Liver (tissue), 9 donors: ENCODE measurements around the gene PABPC1L. TPM values are rescaled to one million over a fixed set of nuclear protein-coding genes. Genes with fewer than 3 reads are reported as not detected.

Experiments
- DNase-seq: peaks from one replicate; pipeline ENCODE4 v3.0.0-alpha.2; 2017; ENCODE audit warnings: low spot score
- H3K27ac ChIP-seq, 2 donors: one replicate each; pipeline ENCODE4 v1.7.0; 2013; ENCODE audit warnings: inconsistent platforms in 2 of 2, low read length in 2 of 2, control low read depth in 1 of 2, low read depth in 1 of 2, mild to moderate bottlenecking in 1 of 2
- H3K27me3 ChIP-seq, 4 donors: one replicate each; pipeline versions ENCODE4 v1.6.1 to v1.7.0; 2013; ENCODE audit warnings: low read length in 3 of 4, inconsistent platforms in 1 of 4, mild to moderate bottlenecking in 1 of 4, moderate library complexity in 1 of 4; ENCODE audit not compliant: control insufficient read depth in 4 of 4, insufficient read depth in 4 of 4
- H3K36me3 ChIP-seq, 4 donors: one replicate each; pipeline versions ENCODE4 v1.6.1 to v1.7.0; 2013; ENCODE audit warnings: low read length in 3 of 4, mild to moderate bottlenecking in 3 of 4, low read depth in 1 of 4, moderate library complexity in 1 of 4; ENCODE audit not compliant: control insufficient read depth in 4 of 4, insufficient read depth in 3 of 4
- H3K4me1 ChIP-seq, 4 donors: one replicate each; pipeline versions ENCODE4 v1.6.1 to v1.7.0; 2013; ENCODE audit warnings: low read length in 3 of 4, mild to moderate bottlenecking in 3 of 4, moderate library complexity in 1 of 4; ENCODE audit not compliant: control insufficient read depth in 4 of 4, insufficient read depth in 4 of 4
- H3K4me3 ChIP-seq, 3 donors: one replicate each; pipeline versions ENCODE4 v1.6.1 to v1.7.0; 2013; ENCODE audit warnings: low read length in 3 of 3, control low read depth in 1 of 3, low read depth in 1 of 3, mild to moderate bottlenecking in 1 of 3
- H3K9ac ChIP-seq, 2 donors: one replicate each; pipeline ENCODE4 v1.7.0; 2013; ENCODE audit warnings: low read length in 2 of 2, mild to moderate bottlenecking in 2 of 2, moderate library complexity in 2 of 2, control low read depth in 1 of 2, low read depth in 1 of 2
- H3K9me3 ChIP-seq, 4 donors: one replicate each; pipeline versions ENCODE4 v1.6.1 to v1.7.0; 2013; ENCODE audit warnings: low read length in 3 of 4; ENCODE audit not compliant: control insufficient read depth in 4 of 4
- ATF3 ChIP-seq: IDR thresholded peaks from 2 replicates; pipeline ENCODE4 v1.6.1; 2016; ENCODE audit warnings: antibody characterized with exemption
- EGR1 ChIP-seq, 2 donors: IDR thresholded peaks; 2 replicates each; pipeline ENCODE4 v1.6.1; 2016 to 2018; ENCODE audit warnings: antibody characterized with exemption in 2 of 2, low read depth in 2 of 2
- FOXA1 ChIP-seq: IDR thresholded peaks from 2 replicates; pipeline ENCODE4 v1.6.1; 2016; ENCODE audit warnings: antibody characterized with exemption
- FOXA2 ChIP-seq: IDR thresholded peaks from 2 replicates; pipeline ENCODE4 v1.6.1; 2016; ENCODE audit warnings: antibody characterized with exemption
- GABPA ChIP-seq, 2 donors: IDR thresholded peaks in 1 of 2; conservative IDR thresholded peaks in 1 of 2; 2 replicates each; pipeline ENCODE4 v1.6.1; 2016; ENCODE audit warnings: antibody characterized with exemption in 2 of 2, mild to moderate bottlenecking in 1 of 2, moderate library complexity in 1 of 2
- HNF4A ChIP-seq, 2 donors: conservative IDR thresholded peaks; 2 replicates each; pipeline ENCODE4 v1.6.1; 2016; ENCODE audit warnings: antibody characterized with exemption in 2 of 2, mild to moderate bottlenecking in 2 of 2
- HNF4G ChIP-seq: IDR thresholded peaks from 2 replicates; pipeline ENCODE4 v1.6.1; 2016; ENCODE audit warnings: antibody characterized with exemption
- MAX ChIP-seq: IDR thresholded peaks from 2 replicates; pipeline ENCODE4 v1.6.1; 2016; ENCODE audit warnings: antibody characterized with exemption
- NR2F2 ChIP-seq: IDR thresholded peaks from 2 replicates; pipeline ENCODE4 v1.6.1; 2016; ENCODE audit warnings: antibody characterized with exemption
- RAD21 ChIP-seq, 2 donors: IDR thresholded peaks; 2 replicates each; pipeline ENCODE4 v1.6.1; 2016; ENCODE audit warnings: antibody characterized with exemption in 2 of 2, mild to moderate bottlenecking in 2 of 2
- REST ChIP-seq: IDR thresholded peaks from 2 replicates; pipeline ENCODE4 v1.6.1; 2016; ENCODE audit warnings: antibody characterized with exemption, mild to moderate bottlenecking
- RXRA ChIP-seq, 2 donors: IDR thresholded peaks; 2 replicates each; pipeline ENCODE4 v1.6.1; 2017 to 2018; ENCODE audit warnings: antibody characterized with exemption in 2 of 2, mild to moderate bottlenecking in 1 of 2
- SP1 ChIP-seq: IDR thresholded peaks from 2 replicates; pipeline ENCODE4 v1.6.1; 2018; ENCODE audit warnings: antibody characterized with exemption, mild to moderate bottlenecking
- TAF1 ChIP-seq: conservative IDR thresholded peaks from 2 replicates; pipeline ENCODE4 v1.6.1; 2016; ENCODE audit warnings: antibody characterized with exemption, mild to moderate bottlenecking
- YY1 ChIP-seq: IDR thresholded peaks from 2 replicates; pipeline ENCODE4 v1.6.1; 2016; ENCODE audit warnings: antibody characterized with exemption, mild to moderate bottlenecking
- ZBTB33 ChIP-seq: IDR thresholded peaks from 2 replicates; pipeline ENCODE4 v1.6.1; 2016; ENCODE audit warnings: antibody characterized with exemption
- WGBS: extraction: QIAGEN DNeasy Blood & Tissue Kit; methylation state at CpG from one replicate; pipeline ENCODE4 v1.1.7; 2013; 5-methylcytosine and 5-hydroxymethylcytosine counted together
- polyA plus RNA-seq, 2 donors: library from polyadenylated mRNA; stranded (reverse) in 1 of 2; unstranded in 1 of 2; fragments of 200-250 nt in 1 of 2; fragments of >200 nt in 1 of 2; fragmentation: Nextera tagmentation in 1 of 2; extraction: Ambion mirVana in 1 of 2; gene quantifications; one replicate each; pipeline versions ENCODE4 v1.2.1 to v1.2.3, GENCODE V29; 2013 to 2015
- total RNA-seq, 2 donors: library from RNA; depleted of rRNA; stranded (reverse); fragments of >200 nt; gene quantifications; one replicate each; pipeline ENCODE4 v1.2.3, GENCODE V29; 2014
- donor health status: healthy.
- donor health status: healthy.
- donor health status: healthy.
- donor health status: healthy.
- donor health status: healthy.

Gene PABPC1L
- total and polyA plus RNA-seq, 4 donors, result 4.7 to 21.0 (median 10.9) TPM

- TF ChIP-seq FOXA2, result no peak
- TF ChIP-seq HNF4G, result no peak
- no peak for TF ChIP-seq REST
- no peak for TF ChIP-seq RXRA (IDR thresholded peaks at IDR 0.05)
- TF ChIP-seq FOXA1, result no peak
- TF ChIP-seq EGR1 (IDR thresholded peaks at IDR 0.05; ENCODE audit: low read depth in 2 of 2), result no peak
- no peak for TF ChIP-seq MAX
- TF ChIP-seq GABPA (IDR thresholded peaks at IDR 0.05 in 1 of 2, conservative IDR thresholded peaks at IDR 0.05 in 1 of 2), result no peak
- TF ChIP-seq TAF1, result no peak
- no peak for TF ChIP-seq ATF3
- TF ChIP-seq NR2F2, result no peak
- no peak for TF ChIP-seq YY1
- no peak for TF ChIP-seq HNF4A (conservative IDR thresholded peaks at IDR 0.05)
- TF ChIP-seq SP1, result no peak
- no peak for TF ChIP-seq ZBTB33
- TF ChIP-seq RAD21 (IDR thresholded peaks at IDR 0.05), result no peak
- Histone ChIP-seq H3K36me3 (peaks cover 7 to 41% (median 32%) of the 10 kb centered on the region in 4 donors), H3K27me3 (no peaks in the 10 kb centered on the region), H3K4me3 (no peak overlapping the region), H3K9ac (no peak overlapping the region), H3K27ac (no peak overlapping the region), H3K9me3 (no peaks in the 10 kb centered on the region), H3K4me1 (peaks cover 0 to 17% (median 9%) of the 10 kb centered on the region in 4 donors)
- DNase-seq, result no peak
- WGBS, result 93% methylated on average over 6 of the region's 6 CpGs
These were observed 35.4 kb downstream of the PABPC1L start for GRCh38 chr20:44945261-44945660.

- no peak overlapping the region for H3K4me3 ChIP-seq
- H3K27ac ChIP-seq, result peak overlapping the region in 1 of 2 donors; percentile 66
- whole genome bisulfite sequencing, result 45% methylated on average over 2 of the region's 2 CpGs
- DNase-seq, result no peak
- H3K9me3 ChIP-seq, result no peaks in the 10 kb centered on the region
- TF ChIP-seq SP1 (no peak), MAX (no peak), RXRA (IDR thresholded peaks at IDR 0.05) (no peak), FOXA1 (no peak), HNF4A (conservative IDR thresholded peaks at IDR 0.05) (peak in 1 of 2 donors; percentile 9), EGR1 (IDR thresholded peaks at IDR 0.05; ENCODE audit: low read depth in 2 of 2) (no peak)
- H3K36me3 ChIP-seq, result peaks cover 7 to 44% (median 39%) of the 10 kb centered on the region in 4 donors
- peaks cover 0 to 17% (median 9%) of the 10 kb centered on the region in 4 donors for H3K4me1 ChIP-seq
- no peaks in the 10 kb centered on the region for H3K27me3 ChIP-seq
- no peak overlapping the region for H3K9ac ChIP-seq
These were observed 36.5 kb downstream of the PABPC1L start for GRCh38 chr20:44946271-44946852.
